HG03196 (cell line): ENCODE measurements around the gene OVOL2.

Source experiments
- ATAC-seq: cut with Tn5 transposase; IDR thresholded peaks from one replicate; pipeline ENCODE4 v1.9.1; 2021; ENCODE audit not compliant: unreplicated experiment

The OVOL2 gene

GRCh38 chr20:17990278-17990972 lies 67.3 kb downstream of the OVOL2 start:
- ATAC-seq: no peak

- ATAC-seq: no peak
These were observed 69.7 kb downstream of the OVOL2 start for GRCh38 chr20:17987988-17988387.

GRCh38 chr20:17985388-17986018 lies 72.2 kb downstream of the OVOL2 start:
- no peak for ATAC-seq

GRCh38 chr20:17976305-17976704 lies 81.4 kb downstream of the OVOL2 start:
- ATAC-seq: no peak
